ENCODE measurements around the gene PTK7. TPM values are rescaled to one million over a fixed set of nuclear protein-coding genes. Genes with fewer than 3 reads are reported as not detected.
"Not testable (repeated sequence)": the region's sequence is repeated elsewhere in the genome, so short reads cannot be mapped to it uniquely, and the experiment has no call there.

The PTK7 gene
- total RNA-seq, 1 donor from 2014 or later, result 81.0 TPM

- Histone ChIP-seq H3K9me3 (no peaks in the 10 kb centered on the region), H3K36me3 (no peaks in the 10 kb centered on the region), H3K4me3 (no peak overlapping the region), H3K4me1 (no peaks in the 10 kb centered on the region), H3K27me3 (ENCODE audit: low read depth) (no peaks in the 10 kb centered on the region), H3K27ac (no peak overlapping the region)
- DNase-seq (no peak), ATAC-seq (no peak)
- TF ChIP-seq CTCF (IDR thresholded peaks at IDR 0.05), result no peak
- intact Hi-C loops (cut with DNase I), result no loop called here
Observed at GRCh38 chr6:43103253-43103876, 27.3 kb downstream of the PTK7 start.

- no peak for ATAC-seq
- no peak overlapping the region for H3K27ac ChIP-seq
- no peaks in the 10 kb centered on the region for H3K27me3 ChIP-seq (ENCODE audit: low read depth)
- H3K4me1 ChIP-seq, result no peaks in the 10 kb centered on the region
- no peaks in the 10 kb centered on the region for H3K9me3 ChIP-seq
- no peak for DNase-seq
- no peak overlapping the region for H3K4me3 ChIP-seq
- no peak for TF ChIP-seq CTCF (IDR thresholded peaks at IDR 0.05)
- intact Hi-C loops (cut with DNase I), result no loop called here
- H3K36me3 ChIP-seq, result no peaks in the 10 kb centered on the region
Observed at GRCh38 chr6:43105538-43106222, 29.6 kb downstream of the PTK7 start.

GRCh38 chr6:43107344-43108062 is 31.4 kb downstream of the PTK7 start:
- intact Hi-C loops (cut with DNase I), result no loop called here
- no peak for TF ChIP-seq CTCF (IDR thresholded peaks at IDR 0.05)
- no peak for ATAC-seq
- no peak overlapping the region for H3K27ac ChIP-seq
- H3K36me3 ChIP-seq, result no peaks in the 10 kb centered on the region
- no peak for DNase-seq
- no peak overlapping the region for H3K4me3 ChIP-seq
- H3K27me3 ChIP-seq (ENCODE audit: low read depth), result no peaks in the 10 kb centered on the region
- no peaks in the 10 kb centered on the region for H3K4me1 ChIP-seq
- H3K9me3 ChIP-seq, result no peaks in the 10 kb centered on the region

GRCh38 chr6:43113431-43114260 is 37.5 kb downstream of the PTK7 start:
- Histone ChIP-seq H3K4me3 (no peak overlapping the region), H3K9me3 (no peaks in the 10 kb centered on the region), H3K27me3 (ENCODE audit: low read depth) (no peaks in the 10 kb centered on the region), H3K27ac (peak overlapping the region; percentile 64), H3K4me1 (peaks cover 41% of the 10 kb centered on the region), H3K36me3 (no peaks in the 10 kb centered on the region)
- DNase-seq (no peak), ATAC-seq (peak; percentile 20 to 29)
- TF ChIP-seq CTCF (IDR thresholded peaks at IDR 0.05), result no peak
- intact Hi-C loops (cut with DNase I), result no loop called here

- Histone ChIP-seq H3K9me3 (no peaks in the 10 kb centered on the region), H3K36me3 (no peaks in the 10 kb centered on the region), H3K27ac (peak overlapping the region; percentile 71), H3K4me3 (no peak overlapping the region), H3K4me1 (peaks cover 49% of the 10 kb centered on the region), H3K27me3 (ENCODE audit: low read depth) (no peaks in the 10 kb centered on the region)
- DNase-seq (no peak), ATAC-seq (no peak)
- no peak for TF ChIP-seq CTCF (IDR thresholded peaks at IDR 0.05)
- intact Hi-C loops (cut with DNase I), result no loop called here
Observed at GRCh38 chr6:43115365-43115764, 39.3 kb downstream of the PTK7 start.

- peaks cover 67% of the 10 kb centered on the region for H3K4me1 ChIP-seq
- H3K4me3 ChIP-seq; DNase-seq; H3K27me3 ChIP-seq (ENCODE audit: low read depth); H3K36me3 ChIP-seq; ATAC-seq; intact Hi-C loops (cut with DNase I); H3K9me3 ChIP-seq; H3K27ac ChIP-seq: not testable (repeated sequence)
Observed at GRCh38 chr6:43117466-43117865, 41.4 kb downstream of the PTK7 start.

All from lower lobe of right lung (tissue), 2 donors.